GM12892 (cell line): Measurements from ENCODE around the gene CDH18.
"Not testable (repeated sequence)": the region's sequence is repeated elsewhere in the genome, so short reads cannot be mapped to it uniquely, and the experiment has no call there.

Source experiments
- POLR2A ChIP-seq: IDR thresholded peaks from 2 replicates; pipeline ENCODE4 v1.6.1; 2011; ENCODE audit warnings: low read depth, low read length, control low read depth
- TAF1 ChIP-seq: IDR thresholded peaks from 2 replicates; pipeline ENCODE4 v1.6.1; 2011; ENCODE audit warnings: low read depth, mild to moderate bottlenecking, control low read depth, low read length, borderline replicate concordance

DNA sequence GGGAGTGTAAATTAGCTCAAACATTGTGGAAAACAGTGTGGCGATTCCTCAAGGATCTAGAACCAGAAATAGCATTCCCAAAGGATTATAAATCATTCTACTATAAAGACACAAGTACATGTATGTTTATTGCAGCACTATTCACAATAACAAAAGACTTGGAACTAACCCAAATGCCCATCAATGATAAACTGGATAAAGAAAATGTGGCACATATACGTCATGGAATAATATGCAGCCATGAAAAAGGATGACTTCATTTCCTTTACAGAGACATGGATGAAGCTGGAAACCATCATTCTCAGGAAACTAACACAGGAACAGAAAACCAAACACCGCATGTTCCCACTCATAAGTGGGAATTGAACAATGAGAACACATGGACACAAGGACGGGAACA, 175.3 kb downstream of the CDH18 start:
- TF ChIP-seq POLR2A, TAF1: not testable (repeated sequence)
